Psoas muscle (tissue), 8 donors: Measurements from ENCODE around the gene ABCA12. TPM values are rescaled to one million over a fixed set of nuclear protein-coding genes. Genes with fewer than 3 reads are reported as not detected.

Experiments
- ATAC-seq, 4 donors: fragments of 200-7000 bp; cut with Tn5 transposase; one replicate each; pipeline ENCODE4 v1.9.1; 2020; ENCODE audit warnings: moderate library complexity in 3 of 4, mild to moderate bottlenecking in 2 of 4
- DNase-seq, 2 donors: peaks; one replicate each; pipeline ENCODE4 v3.0.0-alpha.2; 2020
- H3K27ac ChIP-seq: fragments of 200-600 bp; one replicate; pipeline ENCODE4 v1.8.0; 2022
- H3K27me3 ChIP-seq, 3 donors: fragments of 200-600 bp in 1 of 3; one replicate each; pipeline versions ENCODE4 v1.6.1 to v1.8.0; 2013 to 2022; ENCODE audit warnings: low read length in 2 of 3, mild to moderate bottlenecking in 2 of 3, moderate library complexity in 1 of 3; ENCODE audit not compliant: insufficient read depth in 3 of 3
- H3K36me3 ChIP-seq, 2 donors: fragments of 200-600 bp in 1 of 2; one replicate each; pipeline versions ENCODE4 v1.6.1 to v1.8.0; 2013 to 2022; ENCODE audit warnings: low read depth in 1 of 2, mild to moderate bottlenecking in 1 of 2, moderate library complexity in 1 of 2; ENCODE audit not compliant: insufficient read depth in 1 of 2
- H3K4me1 ChIP-seq: fragments of 200-600 bp; one replicate; pipeline ENCODE4 v1.8.0; 2022
- H3K4me3 ChIP-seq: fragments of 200-600 bp; one replicate; pipeline ENCODE4 v1.8.0; 2022; ENCODE audit warnings: mild to moderate bottlenecking
- H3K9me3 ChIP-seq: fragments of 200-600 bp; one replicate; pipeline ENCODE4 v1.8.0; 2022
- WGBS, 3 donors: extraction: QIAGEN DNeasy Blood & Tissue Kit; methylation state at CpG; one replicate each; pipeline versions ENCODE4 v1.1.6 to v1.1.7; 2013; 5-methylcytosine and 5-hydroxymethylcytosine counted together
- intact Hi-C, 2 donors: fragments of 100-400 bp; cut with DNase I; formaldehyde crosslinking; loops; one replicate each; pipeline versions ENCODE4 v1.11.0 to v1.14.2; 2022
- polyA plus RNA-seq, 3 donors: library from polyadenylated mRNA; stranded (reverse); fragments of 200-250 nt; gene quantifications; one replicate each; pipeline ENCODE4 v1.2.3, GENCODE V29; 2013
- total RNA-seq, 4 donors: library from RNA; stranded (reverse); fragmentation: NEBNext Ultra II Directional in 2 of 4; extraction: Animal tissue kit (Norgen Biotek cat#: 25700) in 2 of 4; gene quantifications; one replicate each; pipeline versions ENCODE4 v1.2.1 to v1.2.4, GENCODE V29; 2021 to 2023
- TF ChIP-seq, protein P1 (sequence below): fragments of 200-600 bp; IDR thresholded peaks from one replicate; pipeline ENCODE4 v1.8.0; 2022; ENCODE audit warnings: antibody characterized with exemption
- donor health status: healthy with polysubstance abuse.
- donor health status: DM: no; HTN: no; CAD: no; lungs with moderate emphysema.
- donor health status: Bipolar disorder and iron deficiency.
- donor health status: healthy.
- donor health status: DM: yes; HTN: yes; CAD: no.
- donor health status: DM: no; HTN: no; CAD: no.
- donor health status: DM: no; HTN: no; CAD: no.
- donor health status: DM: yes; HTN: yes; CAD: no.

ABCA12 gene
- total and polyA plus RNA-seq, 7 donors, result not detected

DNA sequence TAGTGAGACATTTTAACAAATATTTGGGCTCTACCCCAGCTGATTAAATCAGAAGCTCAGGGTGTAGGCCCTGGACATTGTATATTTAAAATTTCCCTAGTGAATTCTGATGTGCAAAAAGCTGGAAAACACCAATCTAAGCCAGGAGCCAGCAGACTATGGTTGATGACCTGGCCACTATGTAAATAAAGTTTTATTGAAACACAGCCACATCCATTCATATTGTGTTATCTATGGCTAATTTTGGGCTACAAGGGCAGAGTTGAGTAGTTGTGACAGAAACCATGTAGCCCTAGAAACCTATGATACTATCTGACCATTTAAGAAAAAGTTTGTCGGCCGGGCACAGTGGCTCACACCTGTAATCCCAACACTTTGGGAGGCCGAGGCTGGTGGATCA, 243.0 kb downstream of the ABCA12 start:
- TF ChIP-seq, protein P1, sequence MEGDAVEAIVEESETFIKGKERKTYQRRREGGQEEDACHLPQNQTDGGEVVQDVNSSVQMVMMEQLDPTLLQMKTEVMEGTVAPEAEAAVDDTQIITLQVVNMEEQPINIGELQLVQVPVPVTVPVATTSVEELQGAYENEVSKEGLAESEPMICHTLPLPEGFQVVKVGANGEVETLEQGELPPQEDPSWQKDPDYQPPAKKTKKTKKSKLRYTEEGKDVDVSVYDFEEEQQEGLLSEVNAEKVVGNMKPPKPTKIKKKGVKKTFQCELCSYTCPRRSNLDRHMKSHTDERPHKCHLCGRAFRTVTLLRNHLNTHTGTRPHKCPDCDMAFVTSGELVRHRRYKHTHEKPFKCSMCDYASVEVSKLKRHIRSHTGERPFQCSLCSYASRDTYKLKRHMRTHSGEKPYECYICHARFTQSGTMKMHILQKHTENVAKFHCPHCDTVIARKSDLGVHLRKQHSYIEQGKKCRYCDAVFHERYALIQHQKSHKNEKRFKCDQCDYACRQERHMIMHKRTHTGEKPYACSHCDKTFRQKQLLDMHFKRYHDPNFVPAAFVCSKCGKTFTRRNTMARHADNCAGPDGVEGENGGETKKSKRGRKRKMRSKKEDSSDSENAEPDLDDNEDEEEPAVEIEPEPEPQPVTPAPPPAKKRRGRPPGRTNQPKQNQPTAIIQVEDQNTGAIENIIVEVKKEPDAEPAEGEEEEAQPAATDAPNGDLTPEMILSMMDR, result no peak
- Histone ChIP-seq H3K27ac (no peak overlapping the region), H3K4me1 (no peaks in the 10 kb centered on the region), H3K36me3 (no peaks in the 10 kb centered on the region), H3K4me3 (no peak overlapping the region), H3K27me3 (no peaks in the 10 kb centered on the region), H3K9me3 (no peaks in the 10 kb centered on the region)
- WGBS, 3 donors, result 93 to 98% (median 93%) methylated on average over 3 of the region's 3 CpGs
- intact Hi-C loops, result no loop called here
- ATAC-seq, result no peak
- DNase-seq, result no peak

DNA sequence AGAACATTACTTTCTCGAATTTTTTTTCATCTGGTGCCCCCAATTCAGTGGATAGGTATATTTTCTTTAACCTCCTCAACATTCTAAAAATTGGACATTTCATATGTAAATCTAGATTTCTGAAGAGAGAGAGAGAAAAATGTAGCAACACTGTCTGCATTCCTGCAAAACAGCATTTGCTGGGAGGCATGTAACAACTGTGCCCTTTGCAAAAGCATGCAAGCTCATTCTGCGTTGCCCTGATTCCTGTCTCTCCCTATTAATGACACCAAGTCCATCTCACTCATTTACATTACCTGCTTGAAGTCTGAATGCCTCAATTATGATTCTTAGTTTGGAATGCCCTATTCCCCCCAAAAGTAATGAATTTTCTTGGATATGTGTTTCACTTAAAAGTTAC, 249.1 kb downstream of the ABCA12 start:
- WGBS, 3 donors, result 69 to 81% (median 74%) methylated on average over 2 of the region's 2 CpGs
- TF ChIP-seq, protein P1, result no peak
- intact Hi-C loops, result no loop called here
- no peak overlapping the region for H3K27ac ChIP-seq
- no peaks in the 10 kb centered on the region for H3K36me3 ChIP-seq
- no peak for ATAC-seq
- DNase-seq, result no peak
- no peak overlapping the region for H3K4me3 ChIP-seq
- H3K4me1 ChIP-seq, result no peaks in the 10 kb centered on the region
- no peaks in the 10 kb centered on the region for H3K9me3 ChIP-seq
- H3K27me3 ChIP-seq, result peaks cover 0 to 4% (median 0%) of the 10 kb centered on the region in 3 donors

DNA sequence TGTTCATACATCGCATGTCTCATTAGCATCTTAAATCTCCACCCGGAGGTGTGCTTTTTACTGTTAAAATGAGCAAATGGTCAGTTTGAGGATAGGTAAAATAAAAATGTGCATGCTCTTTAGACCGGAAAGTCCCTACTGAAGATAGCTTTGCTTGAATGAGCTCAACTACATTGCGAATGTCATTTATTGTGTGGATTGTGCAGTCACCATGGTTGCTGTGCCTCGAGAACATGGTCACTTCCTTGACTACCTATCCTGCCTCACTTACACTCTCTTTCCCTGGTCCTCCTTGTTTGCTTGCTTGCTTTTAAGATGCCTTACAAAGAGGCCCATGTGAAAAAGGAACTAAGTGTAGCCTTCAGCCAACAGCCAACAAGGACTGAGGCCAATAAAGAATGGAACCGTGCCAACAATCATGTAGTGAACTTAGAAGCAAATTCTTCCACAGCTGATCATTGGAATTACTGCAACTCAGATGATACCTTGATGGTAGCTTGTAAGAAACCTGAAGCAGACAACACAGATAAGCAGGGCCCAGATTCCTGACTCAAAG, 256.7 kb downstream of the ABCA12 start:
- Histone ChIP-seq H3K9me3 (peaks cover 5% of the 10 kb centered on the region), H3K4me1 (no peaks in the 10 kb centered on the region), H3K36me3 (no peaks in the 10 kb centered on the region), H3K27me3 (peaks cover 0 to 4% (median 0%) of the 10 kb centered on the region in 3 donors), H3K27ac (no peak overlapping the region), H3K4me3 (no peak overlapping the region)
- TF ChIP-seq, protein P1, result no peak
- ATAC-seq (no peak), DNase-seq (no peak)
- intact Hi-C loops, result no loop called here
- 83 to 85% (median 84%) methylated on average over 6 of the region's 6 CpGs for whole genome bisulfite sequencing, 3 donors

Other genes with a start within 250 kb of the ABCA12 start
- gene ATIC, start 173.4 kb upstream of the ABCA12 start, total RNA-seq, result 10 to 100 TPM; 50.9 to 88.1 (median 74.4) TPM
- 100 to 1,000 TPM in 2 of 3 donors, 10 to 100 TPM in 1; 83.7 to 147 (median 101) TPM for gene ATIC, start 173.4 kb upstream of the ABCA12 start, polyA plus RNA-seq